HG02610 (cell line): Measurements from ENCODE around the gene AKR1B15.
"Not testable (repeated sequence)": the region's sequence is repeated elsewhere in the genome, so short reads cannot be mapped to it uniquely, and the experiment has no call there.

Experiments
- ATAC-seq: cut with Tn5 transposase; IDR thresholded peaks from one replicate; pipeline ENCODE4 v1.9.1; 2021; ENCODE audit warnings: mild to moderate bottlenecking, moderate library complexity; ENCODE audit not compliant: unreplicated experiment

AKR1B15 gene

GRCh38 chr7:134558370-134558769, 9.5 kb downstream of the AKR1B15 start:
- ATAC-seq = no peak

DNA sequence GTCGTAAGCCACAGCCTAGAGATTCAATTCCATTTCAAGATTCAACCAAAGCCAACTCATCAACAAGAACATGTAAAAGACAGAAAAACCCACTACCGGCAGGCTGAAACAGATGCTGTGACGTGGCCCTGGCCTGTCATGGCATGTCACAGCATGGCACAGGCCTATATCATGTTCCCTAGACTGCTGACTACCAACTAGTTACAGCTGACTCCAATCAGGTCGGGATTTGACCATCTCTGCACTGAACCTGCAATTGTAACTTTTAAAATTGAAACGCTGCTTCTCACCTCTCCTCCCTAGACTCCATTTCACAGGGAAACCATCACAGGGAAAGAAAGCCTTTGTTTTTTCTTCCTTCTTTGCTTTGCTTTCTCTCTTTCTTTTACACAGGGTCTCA, 12.7 kb downstream of the AKR1B15 start:
- ATAC-seq = not testable (repeated sequence)

DNA sequence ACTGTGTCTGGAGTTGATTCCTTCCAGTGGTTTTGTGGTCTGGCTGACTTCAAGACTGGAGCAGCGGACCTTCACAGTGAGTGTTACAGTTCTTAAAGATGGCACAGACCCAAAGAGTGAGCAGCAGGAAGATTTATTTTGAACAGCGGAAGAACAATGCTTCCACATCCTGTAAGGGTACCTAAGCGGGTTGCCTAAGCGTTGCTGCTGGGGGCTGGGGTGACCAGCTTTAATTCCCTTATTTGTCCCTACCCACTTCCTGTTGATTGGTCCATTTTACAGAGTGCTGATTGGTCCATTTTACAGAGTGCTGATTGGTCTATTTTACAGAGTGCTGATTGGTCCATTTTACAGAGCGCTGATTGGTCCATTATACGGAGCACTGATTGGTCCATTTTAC, 13.2 kb downstream of the AKR1B15 start:
- ATAC-seq = no peak

- ATAC-seq = not testable (repeated sequence)
Observed at GRCh38 chr7:134563398-134563749, 14.5 kb downstream of the AKR1B15 start.

DNA sequence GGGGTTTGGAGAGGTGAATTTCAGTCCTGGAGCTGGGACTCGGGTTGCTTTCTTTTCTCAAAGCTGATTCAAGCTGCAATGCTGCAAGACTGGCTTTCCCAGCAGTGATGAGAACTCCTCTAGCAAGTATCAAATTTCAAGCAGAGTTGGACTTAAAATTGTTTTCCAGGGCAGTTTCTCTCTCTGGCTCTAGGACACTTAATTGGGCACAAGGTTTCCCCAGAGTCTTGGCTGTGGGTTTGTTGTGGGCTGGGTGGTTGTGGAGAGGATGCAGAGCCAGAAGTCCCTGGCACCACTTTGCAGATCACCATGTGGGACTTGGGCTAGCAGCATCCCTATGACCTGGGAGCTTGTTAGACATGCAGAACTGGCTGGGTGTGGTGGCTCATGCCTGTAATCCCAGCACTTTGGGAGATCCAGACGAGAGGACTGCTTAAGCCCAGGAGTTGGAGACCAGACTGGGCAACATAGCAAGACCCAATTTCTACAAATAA, 16.8 kb downstream of the AKR1B15 start:
- ATAC-seq = no peak

GRCh38 chr7:134567368-134567767, 18.5 kb downstream of the AKR1B15 start:
- ATAC-seq = no peak

DNA sequence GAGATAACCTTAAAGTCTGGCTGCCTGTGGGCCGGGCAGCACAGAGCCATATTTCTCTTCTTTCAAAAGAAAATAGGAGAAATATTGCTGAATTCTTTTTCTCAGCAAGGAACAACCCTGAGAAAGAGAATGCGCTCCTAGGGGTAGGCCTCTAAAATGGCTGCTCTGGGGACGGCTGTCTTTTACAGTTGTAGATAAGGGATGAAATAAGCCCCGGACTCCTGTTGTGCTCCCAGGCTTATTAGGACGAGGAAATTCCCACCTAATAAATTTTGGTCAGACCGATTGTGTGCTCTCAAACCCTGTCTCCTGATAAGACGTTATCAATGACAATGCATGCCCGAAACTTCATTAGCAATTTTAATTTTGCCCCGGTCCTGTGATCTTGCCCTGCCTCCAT, 21.1 kb downstream of the AKR1B15 start:
- ATAC-seq = not testable (repeated sequence)

DNA sequence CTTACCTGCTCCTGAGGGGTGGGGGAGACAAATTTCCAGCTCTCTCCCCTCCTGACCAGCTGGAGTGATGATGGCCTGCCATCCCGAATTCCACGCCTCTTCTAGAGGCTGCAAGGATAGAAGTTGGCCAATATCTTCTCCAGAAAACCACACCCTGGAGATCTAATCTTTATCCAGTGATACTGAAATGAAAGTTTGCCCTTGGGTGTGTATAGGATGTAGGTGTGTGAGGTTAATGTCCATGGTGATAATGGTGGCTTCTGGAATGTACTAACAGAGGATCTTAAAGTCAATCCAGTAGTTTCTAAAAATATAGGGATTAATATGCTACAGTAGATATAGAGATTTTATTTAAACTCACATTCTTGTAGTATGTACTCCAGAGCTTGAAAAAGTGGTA, 22.2 kb downstream of the AKR1B15 start:
- ATAC-seq = no peak

DNA sequence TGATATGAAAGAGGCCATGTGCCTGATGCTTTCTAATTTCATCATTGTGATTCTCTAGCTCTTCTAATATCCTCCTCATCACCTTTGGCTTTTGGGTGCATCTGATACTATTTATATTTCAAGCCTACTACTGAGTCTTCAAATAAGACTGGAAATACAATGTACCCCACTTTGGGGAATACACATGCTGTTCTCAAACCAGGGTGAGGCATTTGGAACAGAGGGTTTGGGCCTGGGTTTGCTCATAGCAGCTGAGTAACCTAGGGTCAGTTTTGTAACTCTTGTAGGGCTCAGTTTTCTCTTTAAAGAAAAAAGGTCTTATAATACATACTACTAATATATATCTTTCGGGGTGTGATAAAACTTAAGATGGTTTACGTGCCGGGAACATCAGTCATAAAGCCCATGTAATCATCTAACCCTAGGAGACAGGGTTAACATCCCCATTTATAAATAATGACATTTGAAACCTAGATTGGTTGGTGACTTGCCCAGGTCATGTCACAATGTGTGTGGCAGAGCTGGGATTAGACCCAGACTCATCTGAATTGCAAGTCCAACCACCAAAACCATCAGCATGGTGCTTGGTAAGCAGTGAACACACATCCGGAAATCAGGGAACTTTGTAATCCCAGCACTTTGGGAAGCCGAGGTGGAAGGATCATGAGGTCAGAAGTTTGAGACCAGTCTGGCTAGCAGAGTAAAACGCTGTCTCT, 23.0 kb downstream of the AKR1B15 start:
- ATAC-seq = no peak

- no peak for ATAC-seq
Observed at GRCh38 chr7:134574322-134574721, 25.4 kb downstream of the AKR1B15 start.

GRCh38 chr7:134584290-134584689, 35.4 kb downstream of the AKR1B15 start:
- no peak for ATAC-seq

GRCh38 chr7:134585897-134586296, 37.0 kb downstream of the AKR1B15 start:
- ATAC-seq = no peak

DNA sequence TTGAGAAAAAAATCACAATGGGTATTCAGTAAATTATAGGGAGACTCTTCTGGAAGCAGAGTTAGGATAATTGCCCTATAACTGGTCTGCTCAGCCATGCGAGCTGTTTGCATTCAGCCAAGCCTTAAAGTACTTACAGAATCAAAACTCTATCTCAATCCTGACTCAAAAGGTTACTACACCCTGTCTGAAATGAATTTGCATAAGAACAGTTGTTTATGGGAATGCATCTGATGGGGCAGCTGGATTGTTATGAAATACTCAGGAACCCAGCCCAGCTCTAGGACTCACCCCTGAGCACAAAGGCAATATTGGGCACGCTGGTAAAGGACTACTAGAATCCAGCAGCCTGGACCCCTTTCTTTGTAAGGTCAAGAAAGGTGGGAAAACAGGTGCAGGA, 38.8 kb downstream of the AKR1B15 start:
- no peak for ATAC-seq

DNA sequence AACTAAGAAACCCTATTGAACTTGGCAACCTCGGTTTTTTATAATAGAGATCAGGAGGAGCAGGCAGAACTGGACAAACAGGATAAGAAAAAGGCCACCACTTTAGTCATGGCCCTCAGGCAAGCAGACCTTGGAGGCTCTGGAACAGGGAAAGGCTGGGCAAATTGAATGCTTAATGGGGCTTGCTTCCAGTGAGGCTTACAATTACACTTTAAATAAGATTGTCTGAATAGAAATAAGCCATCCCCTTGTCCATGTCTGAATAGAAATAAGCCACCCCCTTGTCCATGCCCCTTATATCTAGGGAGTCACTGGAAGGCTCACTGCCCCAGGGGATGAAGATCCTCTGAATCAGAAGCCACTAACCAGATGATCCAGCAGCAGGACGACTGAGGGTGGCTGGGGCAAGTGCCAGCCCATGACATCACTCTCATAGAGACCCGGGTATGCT, 40.6 kb downstream of the AKR1B15 start:
- no peak for ATAC-seq

DNA sequence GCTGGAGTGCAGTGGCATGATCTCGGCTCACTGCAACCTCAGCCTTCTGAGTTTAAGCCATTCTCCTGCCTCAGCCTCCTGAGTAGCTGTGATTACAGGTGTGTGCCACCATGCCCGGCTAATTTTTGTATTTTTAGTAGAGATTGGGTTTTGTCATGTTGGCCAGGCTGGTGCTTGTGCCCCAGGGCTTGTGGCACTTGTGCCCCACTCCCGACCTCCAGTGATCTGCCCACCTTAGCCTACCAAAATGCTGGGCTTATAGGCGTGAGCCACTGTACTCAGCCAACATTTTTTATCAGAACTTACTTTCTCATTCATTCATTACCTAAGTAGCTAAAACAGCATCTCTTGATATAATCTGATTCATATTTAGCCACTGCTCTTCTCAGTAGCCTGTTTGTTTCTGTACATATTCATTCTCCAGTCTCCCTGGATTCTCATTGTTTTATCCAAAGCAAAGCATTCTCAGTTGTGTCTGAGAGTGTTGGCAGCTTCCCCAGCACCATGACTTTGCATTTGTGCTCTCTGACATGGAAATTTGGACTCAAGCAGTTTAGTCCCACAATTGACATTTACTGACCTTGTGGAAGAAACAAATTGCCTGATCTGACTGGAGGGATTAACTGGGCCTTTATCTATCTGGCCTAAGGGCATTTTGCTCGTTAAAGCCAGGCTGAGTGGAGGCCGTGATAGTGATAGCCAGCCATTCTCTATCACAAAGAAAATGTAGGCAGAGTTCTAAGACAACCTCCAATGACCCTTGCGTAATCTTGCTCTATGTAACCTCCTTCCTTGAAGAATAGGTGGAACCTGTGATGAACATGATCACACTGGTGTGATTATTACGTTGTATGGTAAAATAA, 44.9 kb downstream of the AKR1B15 start:
- no peak for ATAC-seq

DNA sequence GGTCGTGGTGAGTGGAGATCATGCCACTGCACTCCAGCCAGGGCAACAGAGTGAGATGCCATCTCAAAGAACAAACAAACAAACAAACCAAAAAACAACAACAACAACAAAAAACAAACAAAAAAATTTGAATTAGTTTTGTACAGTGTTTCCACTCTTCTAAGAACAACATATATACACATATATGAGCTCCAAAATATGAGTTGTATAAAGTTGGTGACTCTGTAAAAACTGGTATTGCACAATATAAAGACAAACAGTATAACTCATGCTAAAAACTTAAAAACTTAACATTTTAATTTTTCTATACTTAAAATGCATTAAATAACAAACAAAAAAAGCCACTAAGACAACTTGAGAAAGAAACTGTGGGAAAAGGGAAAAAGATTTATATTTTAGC, 46.0 kb downstream of the AKR1B15 start:
- no peak for ATAC-seq

GRCh38 chr7:134599371-134599770, 50.5 kb downstream of the AKR1B15 start:
- ATAC-seq = no peak

- no peak for ATAC-seq
Observed at GRCh38 chr7:134601459-134601858, 52.5 kb downstream of the AKR1B15 start.

DNA sequence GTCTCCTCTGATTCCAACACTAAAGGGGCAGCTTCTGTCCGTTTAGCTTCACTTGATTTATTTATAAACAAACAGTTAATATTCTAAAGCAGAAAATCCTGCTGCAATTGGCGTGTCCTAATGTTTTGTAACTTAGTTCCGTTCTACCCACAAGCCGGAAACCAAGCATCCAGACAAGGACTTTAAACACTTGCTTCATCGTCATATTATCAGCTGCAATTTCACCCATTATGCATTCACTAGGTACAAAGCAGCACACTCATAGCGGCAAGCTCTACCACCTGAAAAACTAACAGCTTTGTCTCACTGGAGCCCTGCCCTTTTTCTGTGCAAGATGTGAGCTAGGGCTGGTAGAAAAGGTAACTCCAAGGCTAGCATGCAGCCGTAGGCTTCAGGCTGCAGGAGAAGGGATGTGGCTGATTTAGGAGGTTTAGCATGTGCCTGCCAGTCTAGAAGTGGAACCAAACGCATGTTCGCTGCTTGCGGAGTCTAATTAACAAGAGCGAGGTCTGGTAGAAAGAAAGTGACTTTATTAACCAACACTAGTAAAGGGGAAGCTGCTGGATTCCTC, 54.1 kb downstream of the AKR1B15 start:
- ATAC-seq = no peak

- peak; percentile 82 for ATAC-seq
Observed at GRCh38 chr7:134605978-134606923, 57.3 kb downstream of the AKR1B15 start.
